NCI-H69 (cell line): ENCODE measurements around the gene TMEM14A.
A peak's percentile ranks its signal among the peaks of the same experiment; 100 is the strongest.
"Not testable (repeated sequence)": the region's sequence is repeated elsewhere in the genome, so short reads cannot be mapped to it uniquely, and the experiment has no call there.

Experiments
- DNase-seq: peaks from one replicate; lab custom pipeline; 2025; lab: John Stamatoyannopoulos, UW

The TMEM14A gene, protein sequence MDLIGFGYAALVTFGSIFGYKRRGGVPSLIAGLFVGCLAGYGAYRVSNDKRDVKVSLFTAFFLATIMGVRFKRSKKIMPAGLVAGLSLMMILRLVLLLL

DNA sequence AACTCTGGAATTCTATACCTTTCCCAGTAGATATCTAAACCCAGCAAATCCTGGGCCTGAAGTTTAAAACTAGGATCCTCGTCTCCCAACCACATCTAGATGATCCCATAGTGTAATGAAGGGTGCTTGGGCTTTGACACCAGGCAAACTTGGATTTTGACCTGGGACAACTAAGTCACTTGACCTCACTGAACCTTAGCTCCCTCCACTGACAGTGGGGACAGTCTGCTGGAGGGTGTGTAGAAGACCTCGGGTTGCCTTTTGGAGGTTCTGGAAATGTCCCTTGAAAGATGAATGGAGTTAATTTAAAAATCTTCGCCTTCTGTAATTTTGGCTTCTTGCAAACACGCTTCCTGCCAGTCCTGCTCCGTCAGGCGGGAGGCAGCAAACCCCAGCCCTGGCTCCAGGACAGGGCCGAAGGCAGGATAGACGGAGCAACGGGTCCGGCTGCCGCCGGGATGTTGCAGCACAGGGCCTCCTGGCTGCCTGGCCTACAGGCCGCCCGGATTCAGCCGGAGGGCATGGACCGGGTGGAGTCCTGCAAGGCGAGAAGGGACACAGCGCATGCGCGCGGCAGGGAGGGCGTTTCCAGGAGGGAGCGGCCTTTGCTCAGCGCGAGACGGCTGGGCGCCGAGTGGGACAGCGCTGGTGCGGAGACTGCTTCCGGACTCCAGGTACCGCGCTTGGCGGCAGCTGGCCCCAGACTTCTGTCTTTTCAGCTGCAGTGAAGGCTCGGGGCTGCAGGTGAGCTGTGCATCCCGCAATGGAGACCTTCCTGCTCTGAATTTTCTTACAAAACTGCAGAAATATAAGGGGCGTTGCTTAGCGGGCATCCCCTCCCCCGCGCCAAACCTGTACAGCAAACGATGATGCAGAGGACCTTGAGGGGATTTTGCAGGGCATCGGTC is at the start of gene TMEM14A:
TSS of gene TMEM14A (plus strand) at position 612 of the 908 bp plus-strand sequence. CDS start 5,990 bp downstream, outside the sequence.
- peak; percentile 98 for DNase-seq

DNA sequence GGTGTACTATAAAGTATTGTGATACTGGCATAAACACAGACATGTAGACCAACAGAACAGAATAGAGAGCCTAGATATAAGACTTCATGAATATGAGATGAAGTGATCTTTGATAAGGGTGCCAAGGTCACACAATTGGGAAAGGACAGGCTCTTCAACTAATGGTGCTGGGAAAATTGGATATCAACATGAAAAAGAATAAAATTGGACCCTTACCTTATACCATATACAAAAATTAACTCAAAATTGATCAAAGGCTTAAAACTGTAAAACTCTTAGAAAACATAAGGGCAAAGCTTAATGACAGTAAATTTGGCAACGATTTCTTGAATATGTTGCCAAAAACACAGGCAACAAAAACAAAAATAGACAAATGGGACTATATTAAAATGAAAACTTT is 49.3 kb upstream of the TMEM14A start:
- DNase-seq = no peak

DNA sequence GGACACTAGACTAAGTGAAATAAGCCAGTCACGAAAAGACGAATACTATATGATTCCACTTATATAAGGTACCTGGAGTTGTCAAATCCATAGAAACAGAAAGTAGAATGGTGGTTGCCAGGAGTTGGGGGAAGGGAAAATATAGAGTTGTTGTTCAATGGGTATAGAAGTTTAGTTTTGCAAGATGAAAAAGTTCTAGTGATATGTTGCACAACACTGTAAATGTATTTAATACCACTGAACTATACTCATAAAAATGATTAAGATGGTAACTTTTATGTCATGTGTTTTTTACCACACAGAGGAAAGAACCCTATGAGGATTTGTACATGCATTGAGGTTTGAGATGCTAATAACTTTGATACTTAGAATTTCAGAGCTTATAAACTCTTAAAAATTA is 48.1 kb upstream of the TMEM14A start:
- DNase-seq = no peak

DNA sequence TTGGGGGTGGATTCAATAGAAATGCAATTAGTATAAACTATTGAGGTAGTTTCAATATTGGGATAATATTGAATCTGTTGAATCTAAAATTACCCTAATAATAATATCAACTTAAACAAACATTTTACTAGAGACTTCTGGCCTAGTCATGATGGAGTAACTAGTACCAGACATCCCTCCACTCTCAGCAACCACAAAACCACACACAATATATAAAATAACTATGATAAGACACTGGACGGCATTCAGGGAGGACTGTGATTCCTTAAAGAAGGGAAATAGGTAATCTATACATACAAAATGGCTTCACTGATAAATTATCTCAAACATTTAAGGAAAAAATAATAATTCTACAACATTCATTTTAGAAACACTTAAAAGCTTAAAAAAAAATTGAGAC is 38.9 kb upstream of the TMEM14A start:
- no peak for DNase-seq

DNA sequence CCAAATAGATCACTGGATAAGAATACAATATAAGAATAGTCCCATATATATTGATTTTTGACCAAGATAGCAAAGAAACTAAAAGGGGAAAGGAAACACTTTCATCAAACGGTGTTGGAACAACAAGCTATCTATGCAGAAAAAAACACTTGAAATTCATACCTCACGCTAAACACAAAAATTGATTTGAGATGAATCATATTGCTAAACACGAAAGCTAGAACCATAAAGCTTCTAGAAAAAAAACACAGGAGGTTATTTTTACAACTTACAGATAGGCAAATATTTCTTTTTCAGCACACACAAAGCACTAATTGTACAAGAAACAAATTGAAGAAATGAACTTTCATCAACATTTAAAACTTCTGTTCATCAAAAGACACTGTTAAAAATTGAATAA is 36.7 kb upstream of the TMEM14A start:
- DNase-seq = no peak

DNA sequence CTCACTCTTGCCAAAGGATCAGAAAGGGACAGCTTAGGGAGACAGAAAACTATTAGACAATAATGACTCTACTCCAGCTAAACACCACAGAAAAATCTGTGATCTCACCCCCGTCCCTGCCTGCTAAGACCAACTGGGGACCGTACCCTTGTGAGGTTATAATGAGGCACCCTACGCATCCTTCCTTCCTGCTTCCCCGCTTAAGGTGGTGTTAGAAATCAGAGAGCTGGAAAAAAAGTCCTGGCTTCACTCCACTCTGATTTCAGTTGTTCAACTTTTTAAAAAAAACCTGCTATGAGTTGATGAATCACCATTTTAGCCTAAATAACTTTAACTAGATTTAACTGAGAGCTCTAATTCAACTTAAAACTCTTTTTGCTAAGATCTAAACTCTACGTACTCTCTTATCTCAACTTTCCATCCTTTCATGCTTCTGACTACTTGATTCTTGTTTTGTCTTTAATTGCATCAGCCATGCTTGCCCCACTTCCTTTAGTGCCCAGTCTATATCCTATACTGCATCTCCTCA is 35.8 kb upstream of the TMEM14A start:
- peak; percentile 57 for DNase-seq

DNA sequence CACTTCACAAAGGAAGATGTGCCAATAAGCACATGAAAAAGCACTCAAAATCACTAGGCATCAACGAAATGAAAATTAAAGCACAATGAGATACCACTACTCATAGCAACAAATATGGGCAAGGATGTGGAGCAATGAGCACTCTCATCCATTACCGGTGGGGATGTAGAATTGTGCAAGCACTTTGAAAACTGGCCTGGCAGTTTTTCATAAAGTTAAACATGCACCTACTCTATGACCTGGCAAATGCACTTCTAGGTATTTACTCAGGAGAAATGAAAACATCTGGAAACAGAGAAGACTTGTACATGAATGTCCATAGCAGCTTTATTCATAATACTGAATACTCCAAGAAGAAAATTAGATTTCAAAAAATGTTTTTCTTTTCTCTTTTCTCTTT is 34.1 kb upstream of the TMEM14A start:
- no peak for DNase-seq

DNA sequence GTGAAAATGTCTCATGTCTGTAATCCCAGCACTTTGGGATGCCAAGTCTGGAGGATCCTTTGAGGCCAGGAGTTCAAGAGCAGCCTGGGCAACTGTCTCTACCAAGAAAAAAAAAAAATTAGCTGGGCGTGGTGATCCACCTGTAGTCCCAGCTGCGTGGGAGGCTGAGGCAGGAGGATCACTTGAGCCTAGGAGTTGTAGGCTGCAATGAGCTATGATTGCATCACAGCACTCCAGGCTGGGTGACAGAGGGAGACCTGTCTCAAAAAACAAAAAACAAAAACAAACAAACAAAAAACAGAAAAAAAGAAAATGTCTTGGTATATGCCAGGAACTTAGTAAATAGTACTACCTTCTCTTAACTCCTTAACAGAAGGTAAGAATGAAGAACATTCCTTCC is 31.4 kb upstream of the TMEM14A start:
- no peak for DNase-seq

DNA sequence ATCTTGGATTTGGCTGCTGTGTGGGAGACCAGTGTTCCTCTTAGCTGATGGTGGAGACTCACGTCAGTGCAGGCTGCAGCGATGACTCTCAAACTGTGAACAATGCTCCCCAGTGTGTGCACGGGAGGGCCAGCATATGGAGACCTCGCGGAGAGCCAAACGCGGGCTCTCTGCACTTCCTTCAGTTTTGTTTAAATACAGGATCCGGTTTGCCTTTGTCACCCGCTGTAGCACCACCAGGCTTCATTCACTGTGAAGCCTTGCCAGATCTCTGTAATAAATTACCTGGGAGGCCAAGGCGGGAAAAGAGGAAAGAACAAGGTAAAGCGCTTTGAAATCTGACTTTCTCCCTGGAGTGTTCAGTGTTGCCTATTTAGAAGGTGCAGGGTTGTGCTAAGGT is 30.7 kb upstream of the TMEM14A start:
- DNase-seq = peak; percentile 99

DNA sequence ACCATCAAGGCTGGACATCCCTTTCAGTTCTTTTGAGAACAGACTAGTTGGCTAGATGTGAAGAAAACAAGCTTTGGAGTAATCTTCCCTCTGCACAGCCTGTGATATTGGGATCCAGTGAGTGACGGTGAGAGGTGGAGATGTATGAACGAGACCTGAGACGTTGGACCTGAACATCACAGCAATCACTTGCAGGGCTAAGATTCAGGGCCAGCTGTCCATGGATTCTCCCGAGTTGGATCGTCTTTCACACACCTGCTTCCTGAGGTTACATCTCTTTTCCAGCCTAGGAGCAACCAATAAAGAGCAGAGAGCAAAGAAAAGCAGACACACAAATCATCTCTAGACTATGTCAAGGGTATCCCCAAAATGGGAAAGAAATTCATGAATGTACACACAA is 30.0 kb upstream of the TMEM14A start:
- peak; percentile 84 for DNase-seq

DNA sequence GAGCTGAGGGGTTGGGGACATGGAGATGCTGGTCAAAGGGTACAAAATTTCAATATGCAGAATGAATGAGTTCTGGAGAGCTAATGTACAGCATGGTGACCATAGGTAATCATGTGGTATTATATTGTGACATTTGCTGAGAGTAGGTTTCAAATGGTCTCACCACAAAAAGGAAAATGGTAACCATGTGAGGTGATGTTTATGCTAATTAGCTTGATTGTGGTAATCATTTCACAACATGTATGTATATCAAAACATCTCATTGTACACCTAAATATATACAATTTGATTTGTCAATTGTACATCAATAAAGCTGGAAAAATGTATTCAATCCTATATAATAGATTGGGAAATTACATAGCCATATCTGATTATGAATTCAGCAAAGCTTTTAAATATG is 29.5 kb upstream of the TMEM14A start:
- peak; percentile 66 for DNase-seq

DNA sequence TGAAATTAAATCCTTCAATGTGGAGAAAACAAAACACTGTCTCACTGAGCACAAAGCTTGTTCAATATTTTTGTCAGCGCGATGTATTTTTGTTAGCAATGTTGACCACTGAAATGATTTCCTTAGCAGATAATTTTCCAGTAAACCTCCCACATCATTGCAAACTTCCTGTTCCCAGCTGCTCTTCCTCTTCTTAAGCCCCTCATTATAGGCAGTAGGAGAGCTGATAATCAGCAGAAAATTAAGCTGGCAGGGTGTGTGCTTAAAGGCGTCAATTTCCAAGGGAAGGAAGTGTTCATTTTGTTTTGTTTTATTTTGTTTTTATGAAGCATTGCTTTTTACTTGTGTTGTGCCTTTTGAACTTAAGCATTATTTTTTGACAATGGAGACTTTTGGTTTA is 29.1 kb upstream of the TMEM14A start:
- DNase-seq = peak; percentile 88

DNA sequence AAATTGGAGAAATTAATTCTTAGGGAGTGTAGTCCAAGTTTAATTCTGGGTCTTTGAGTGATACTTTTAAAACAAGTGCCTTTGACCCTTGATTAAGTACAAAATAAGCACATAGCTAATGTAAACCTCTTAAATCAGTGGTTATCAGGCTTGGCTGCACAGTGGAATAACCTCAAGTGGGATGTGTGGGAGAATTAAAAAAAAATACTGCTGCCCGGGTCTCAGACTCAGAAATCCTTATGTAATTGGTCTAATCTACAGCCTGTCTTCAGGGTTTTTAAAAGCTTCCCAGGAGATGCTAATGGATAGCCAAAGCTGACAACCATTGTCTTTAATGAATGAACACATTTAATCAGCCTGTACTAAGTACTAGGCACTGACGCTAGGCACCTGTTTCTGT is 28.5 kb upstream of the TMEM14A start:
- peak; percentile 88 for DNase-seq

DNA sequence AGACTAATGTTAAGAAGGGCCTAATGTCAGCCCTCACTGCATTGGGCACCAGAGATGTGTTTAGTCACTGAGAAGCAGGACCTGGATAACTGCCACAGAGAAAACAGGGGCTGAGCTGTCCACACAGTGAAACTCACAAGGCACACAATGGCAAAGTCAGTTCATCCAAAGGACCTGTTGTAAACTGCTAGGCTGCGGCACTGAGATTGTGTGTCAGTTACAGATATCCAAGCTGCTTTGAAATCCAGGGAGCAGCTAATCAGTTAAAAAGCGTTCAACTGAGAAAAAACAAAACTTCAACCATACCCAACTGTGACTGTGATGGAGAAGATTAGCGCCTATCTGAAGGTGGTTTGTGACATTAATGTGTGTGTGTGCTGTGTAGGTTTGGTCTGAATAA is 27.8 kb upstream of the TMEM14A start:
- peak; percentile 48 for DNase-seq

DNA sequence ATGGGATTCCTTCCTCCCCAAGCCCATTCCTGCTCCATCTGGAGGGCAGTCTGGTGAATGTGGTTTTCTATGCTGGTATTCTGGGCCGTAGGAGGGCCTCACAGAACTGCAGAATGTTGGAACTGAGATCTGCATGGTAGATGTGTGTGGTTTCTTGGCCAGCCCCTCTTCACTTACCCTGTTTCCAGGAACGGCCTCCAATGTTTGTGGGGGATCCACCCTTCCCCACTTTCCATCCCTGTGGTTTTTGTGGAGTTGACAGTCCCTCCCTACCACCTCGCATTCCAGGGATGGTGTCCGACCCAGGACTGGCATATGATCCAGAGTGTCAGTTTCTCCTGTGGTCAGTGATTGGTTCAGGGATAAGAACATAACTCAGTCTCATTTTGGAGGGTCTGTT is 26.7 kb upstream of the TMEM14A start:
- DNase-seq = no peak

DNA sequence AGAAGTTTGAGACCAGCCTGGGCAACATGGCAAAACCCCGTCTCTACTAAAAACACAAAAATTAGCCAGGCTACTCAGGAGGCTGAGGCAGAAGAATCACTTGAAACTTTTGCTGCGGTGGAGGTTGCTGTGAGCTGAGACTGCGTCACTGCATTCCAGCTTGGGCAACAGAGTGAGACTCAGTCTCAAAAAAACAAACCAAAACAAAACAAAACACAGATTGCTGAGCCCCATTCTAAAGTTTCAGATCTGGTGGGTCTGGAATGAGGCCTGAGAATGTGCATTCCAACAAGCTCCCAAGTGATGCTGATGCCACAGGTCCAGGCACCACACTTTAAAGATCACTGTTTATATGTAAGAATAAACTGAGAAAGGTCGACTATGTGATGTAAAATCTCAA is 24.9 kb upstream of the TMEM14A start:
- DNase-seq = no peak

DNA sequence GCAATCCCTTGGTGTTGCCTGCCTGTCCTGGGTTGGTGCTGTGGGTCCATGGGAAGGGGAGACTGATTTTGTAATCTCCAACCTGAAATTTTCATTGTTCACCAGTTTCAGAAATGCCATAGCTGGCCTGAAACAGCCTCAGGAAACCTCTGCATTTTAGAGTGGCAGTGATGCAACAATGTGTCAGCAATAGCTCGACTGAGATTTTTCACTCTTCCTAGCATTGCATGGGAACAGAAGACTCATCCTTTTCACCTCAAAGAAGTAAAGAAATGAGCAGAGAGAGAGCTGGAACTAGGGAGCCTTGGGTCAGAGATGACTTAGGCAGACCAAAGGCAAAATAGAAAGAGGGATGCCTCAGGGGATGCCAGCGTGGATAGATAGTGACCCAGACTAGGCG is 23.7 kb upstream of the TMEM14A start:
- DNase-seq = no peak

DNA sequence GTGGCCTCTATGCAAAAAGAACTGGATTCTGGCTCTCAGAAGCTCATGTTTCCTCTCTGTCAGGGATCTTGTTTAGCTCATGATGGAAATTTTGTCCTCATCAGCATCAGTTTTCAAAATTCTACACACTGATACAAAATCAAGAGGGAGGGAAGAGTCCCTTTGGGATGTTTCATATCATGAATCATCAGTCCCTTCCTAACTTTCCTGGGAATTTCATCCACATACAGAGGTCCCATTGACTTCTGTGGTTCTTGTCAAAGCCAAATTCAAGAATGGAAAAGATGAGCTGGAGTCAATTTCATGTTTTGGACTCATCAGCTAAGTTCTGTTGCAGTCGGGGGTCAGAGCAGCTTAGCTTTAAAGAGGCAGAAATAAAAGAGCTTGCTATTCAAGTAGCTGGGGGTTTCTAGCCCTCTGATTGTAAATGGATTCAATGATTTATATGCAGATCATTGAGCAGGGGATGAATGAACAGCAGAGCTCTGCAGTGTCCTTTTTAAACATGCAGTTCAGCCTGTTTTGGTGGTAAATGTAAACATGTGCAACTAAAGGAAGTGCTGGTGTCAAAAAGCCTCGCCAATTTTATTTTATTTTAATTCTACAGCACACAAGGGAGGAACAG is 21.3 kb upstream of the TMEM14A start:
- DNase-seq = no peak

DNA sequence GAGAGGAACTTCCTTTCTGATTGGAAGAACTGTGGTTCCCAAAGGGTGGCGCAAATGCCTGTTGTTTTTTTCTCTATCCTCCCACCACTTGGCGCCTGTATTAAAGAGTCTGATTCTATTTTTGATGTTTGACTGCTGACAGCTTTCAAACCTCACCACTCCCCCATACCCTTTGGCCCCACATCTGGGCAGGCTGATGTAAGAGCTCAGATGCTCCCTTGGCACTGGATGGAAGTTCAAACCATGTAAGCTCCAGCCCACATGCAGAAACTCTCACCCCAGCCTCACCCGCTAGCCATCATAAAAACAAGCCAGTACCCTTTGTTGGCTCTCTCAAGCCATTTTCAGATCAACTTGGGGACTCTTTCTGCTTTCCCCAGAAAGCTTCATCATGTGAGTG is 20.0 kb upstream of the TMEM14A start:
- DNase-seq = peak; percentile 56

DNA sequence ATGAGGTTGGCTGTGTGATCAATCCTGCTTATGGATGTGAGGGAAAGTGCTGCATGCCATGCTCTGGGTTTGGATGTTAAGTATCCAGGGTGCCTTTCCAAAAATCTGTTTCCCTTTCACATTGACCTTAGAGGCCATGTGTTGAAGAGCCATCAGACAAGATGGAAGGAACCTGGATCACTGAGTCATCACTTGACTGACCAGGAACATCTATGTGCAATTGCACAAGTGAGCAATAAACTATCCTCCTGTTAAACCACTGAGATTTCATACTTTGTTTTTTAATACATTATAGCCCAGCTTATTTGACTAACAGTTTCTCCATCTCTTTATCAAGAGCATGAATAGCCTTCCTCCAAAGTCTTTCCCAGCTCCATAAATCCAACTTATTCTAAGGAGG is 17.8 kb upstream of the TMEM14A start:
- DNase-seq = no peak

DNA sequence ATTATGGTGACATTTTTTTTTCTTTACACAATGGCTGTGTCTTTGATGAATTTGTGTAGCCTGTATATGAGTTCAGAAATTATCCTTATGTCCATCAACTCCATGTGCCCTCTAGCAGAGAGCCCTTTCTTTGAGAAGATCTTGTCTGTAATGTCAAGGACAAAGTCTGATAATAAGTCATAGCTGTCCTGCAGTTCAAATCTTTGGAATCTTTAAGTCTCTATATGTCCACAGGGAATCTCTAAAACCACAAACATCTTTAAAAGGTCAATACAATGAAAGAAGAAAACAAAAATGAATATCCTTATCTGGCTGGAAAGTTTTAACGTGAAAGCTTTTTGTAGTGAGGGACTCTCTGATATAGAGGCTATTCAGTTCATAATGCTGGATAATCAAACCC is 16.9 kb upstream of the TMEM14A start:
- no peak for DNase-seq

DNA sequence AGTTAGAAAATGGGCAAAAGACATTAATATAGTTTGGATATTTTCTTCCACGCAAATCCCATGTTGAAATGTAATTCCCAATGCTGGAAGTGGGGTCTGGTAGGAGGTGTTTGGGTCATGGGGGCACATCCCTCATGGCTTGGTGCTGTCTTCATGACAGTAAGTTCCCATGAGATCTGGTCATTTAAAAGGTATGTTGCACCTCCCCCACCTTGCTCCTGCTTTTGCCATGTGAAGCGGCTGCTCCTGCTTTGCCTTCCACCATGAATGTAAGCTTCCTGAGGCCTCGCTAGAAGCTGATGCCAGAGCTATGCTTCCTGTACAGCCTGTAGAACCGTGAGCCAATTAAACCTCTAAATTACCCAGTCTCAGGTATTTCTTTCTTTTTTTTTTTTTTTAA is 16.3 kb upstream of the TMEM14A start:
- no peak for DNase-seq

DNA sequence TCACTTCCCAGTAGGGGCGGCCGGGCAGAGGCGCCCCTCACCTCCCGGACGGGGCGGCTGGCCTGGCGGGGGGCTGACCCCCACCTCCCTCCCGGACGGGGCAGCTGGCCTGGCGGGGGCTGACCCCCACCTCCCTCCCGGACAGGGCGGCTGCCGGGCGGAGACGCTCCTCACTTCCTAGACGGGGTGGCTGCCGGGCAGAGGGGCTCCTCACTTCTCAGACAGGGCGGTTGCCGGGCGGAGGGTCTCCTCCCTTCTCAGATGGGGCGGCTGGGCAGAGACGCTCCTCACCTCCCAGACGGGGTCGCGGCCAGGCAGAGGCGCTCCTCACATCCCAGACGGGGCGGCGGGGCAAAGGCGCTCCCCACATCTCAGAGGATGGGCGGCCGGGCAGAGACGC is 15.0 kb upstream of the TMEM14A start:
- not testable (repeated sequence) for DNase-seq
